Lower lobe of right lung (tissue), 2 donors: ENCODE data around the gene FUS. TPM values are rescaled to one million over a fixed set of nuclear protein-coding genes. Genes with fewer than 3 reads are reported as not detected.
"Not testable (repeated sequence)": the region's sequence is repeated elsewhere in the genome, so short reads cannot be mapped to it uniquely, and the experiment has no call there.

Experiments
- ATAC-seq, 2 donors: fragments of 200-7000 bp; cut with Tn5 transposase; one replicate each; pipeline ENCODE4 v1.9.1; 2020 to 2022; ENCODE audit warnings: mild to moderate bottlenecking in 2 of 2, moderate library complexity in 2 of 2
- DNase-seq: peaks from one replicate; pipeline ENCODE4 v3.0.0-alpha.2; 2020
- H3K27ac ChIP-seq: fragments of 200-600 bp; one replicate; pipeline ENCODE4 v1.8.0; 2022
- H3K27me3 ChIP-seq: fragments of 200-600 bp; one replicate; pipeline ENCODE4 v1.8.0; 2022; ENCODE audit warnings: low read depth
- H3K36me3 ChIP-seq: fragments of 200-600 bp; one replicate; pipeline ENCODE4 v1.8.0; 2022; ENCODE audit warnings: mild to moderate bottlenecking
- H3K4me1 ChIP-seq: fragments of 200-600 bp; one replicate; pipeline ENCODE4 v1.8.0; 2022
- H3K4me3 ChIP-seq: fragments of 200-600 bp; one replicate; pipeline ENCODE4 v1.8.0; 2022; ENCODE audit warnings: mild to moderate bottlenecking
- H3K9me3 ChIP-seq: fragments of 200-600 bp; one replicate; pipeline ENCODE4 v1.8.0; 2022
- CTCF ChIP-seq: fragments of 200-600 bp; IDR thresholded peaks from one replicate; pipeline ENCODE4 v1.8.0; 2022; ENCODE audit warnings: antibody characterized with exemption, mild to moderate bottlenecking
- intact Hi-C: fragments of 100-400 bp; cut with DNase I; formaldehyde crosslinking; loops from one replicate; pipeline ENCODE4 v1.11.0; 2022
- total RNA-seq: library from RNA; stranded (reverse); fragmentation: NEBNext Ultra II Directional; extraction: Animal tissue kit (Norgen Biotek cat#: 25700); gene quantifications from one replicate; pipeline ENCODE4 v1.2.1, GENCODE V29; 2021
- donor health status: DM: no; HTN: yes; CAD: no; lungs with severe emphysema.

The FUS gene
- total RNA-seq, 1 donor from 2014 or later, result 179 TPM

- no peak for ATAC-seq
- Histone ChIP-seq H3K36me3 (no peaks in the 10 kb centered on the region), H3K4me3 (peak overlapping the region; percentile 59), H3K27ac (peak overlapping the region; percentile 91), H3K27me3 (peaks cover 4% of the 10 kb centered on the region), H3K9me3 (no peaks in the 10 kb centered on the region), H3K4me1 (peaks cover 37% of the 10 kb centered on the region)
- intact Hi-C loops, result no loop called here
- no peak for DNase-seq
- TF ChIP-seq CTCF, result no peak
These were observed 36.8 kb upstream of the FUS start for GRCh38 chr16:31143011-31143693.

DNA sequence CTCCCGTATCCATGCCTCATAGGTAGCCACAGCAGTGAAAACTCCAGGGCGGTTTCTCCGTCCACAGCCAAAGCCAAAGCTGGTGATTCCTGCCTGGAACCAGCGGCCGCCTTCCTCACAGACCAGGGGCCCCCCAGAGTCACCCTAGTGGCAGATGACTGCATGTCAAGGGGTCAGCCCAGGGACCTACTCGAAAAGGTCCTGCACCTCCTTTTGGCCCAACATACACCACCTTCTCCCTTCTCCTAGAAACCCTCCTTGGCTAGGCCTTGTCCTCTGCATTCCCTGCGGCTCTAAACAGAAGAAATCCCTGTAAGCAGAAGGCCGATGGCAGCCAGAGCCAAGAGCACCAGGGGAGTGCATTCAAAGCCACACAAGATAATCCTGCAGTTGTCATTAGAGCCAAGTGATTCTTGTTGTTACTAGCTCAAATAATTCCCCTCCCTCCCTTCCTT is 36.2 kb upstream of the FUS start:
- intact Hi-C loops, result no loop called here
- no peaks in the 10 kb centered on the region for H3K9me3 ChIP-seq
- H3K4me3 ChIP-seq, result no peak overlapping the region
- DNase-seq, result no peak
- peaks cover 31% of the 10 kb centered on the region for H3K4me1 ChIP-seq
- H3K27me3 ChIP-seq, result peaks cover 8% of the 10 kb centered on the region
- TF ChIP-seq CTCF, result no peak
- ATAC-seq, result no peak
- no peak overlapping the region for H3K27ac ChIP-seq
- H3K36me3 ChIP-seq, result no peaks in the 10 kb centered on the region

GRCh38 chr16:31144418-31144817 is 35.5 kb upstream of the FUS start:
- DNase-seq, ATAC-seq, H3K9me3 ChIP-seq, H3K27me3 ChIP-seq, H3K27ac ChIP-seq, H3K36me3 ChIP-seq, H3K4me3 ChIP-seq, intact Hi-C loops: not testable (repeated sequence)
- H3K4me1 ChIP-seq, result peaks cover 26% of the 10 kb centered on the region

DNA sequence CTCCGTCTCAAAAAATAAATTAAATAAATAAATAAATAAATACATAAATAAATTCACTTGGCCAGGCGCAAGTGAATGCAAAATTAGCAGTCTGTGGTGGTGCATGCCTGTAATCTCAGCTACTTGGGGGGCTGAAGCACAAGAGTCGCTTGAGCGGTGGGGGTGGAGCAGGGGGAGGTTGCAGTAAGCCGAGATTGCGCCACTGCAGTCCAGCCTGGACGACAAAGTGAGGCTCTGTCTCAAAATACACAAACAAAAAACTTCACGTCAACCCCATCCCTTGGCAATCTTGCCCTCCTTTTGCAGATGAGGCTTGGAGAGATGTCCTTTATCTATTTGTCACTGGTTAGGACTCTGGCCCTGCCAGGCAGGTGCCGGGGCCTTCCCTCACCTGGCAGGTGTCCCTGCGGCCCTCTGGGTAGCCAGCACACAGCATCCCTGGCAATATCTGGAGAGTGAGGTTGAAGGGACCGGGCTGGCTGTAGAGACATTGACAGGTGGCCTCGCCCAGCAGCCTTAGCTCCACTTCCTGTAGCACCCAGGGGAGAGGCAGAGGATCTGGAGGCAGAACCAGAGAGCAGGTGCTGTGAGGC is 34.4 kb upstream of the FUS start:
- no peak overlapping the region for H3K27ac ChIP-seq
- H3K9me3 ChIP-seq, result no peaks in the 10 kb centered on the region
- DNase-seq (no peak), ATAC-seq (no peak)
- H3K4me3 ChIP-seq, result no peak overlapping the region
- H3K27me3 ChIP-seq, result peaks cover 8% of the 10 kb centered on the region
- intact Hi-C loops, result no loop called here
- TF ChIP-seq CTCF, result no peak
- peaks cover 22% of the 10 kb centered on the region for H3K4me1 ChIP-seq
- H3K36me3 ChIP-seq, result no peaks in the 10 kb centered on the region

GRCh38 chr16:31147574-31147973 is 32.4 kb upstream of the FUS start:
- H3K4me3 ChIP-seq, result no peak overlapping the region
- intact Hi-C loops, result no loop called here
- DNase-seq (no peak), ATAC-seq (no peak)
- no peak for TF ChIP-seq CTCF
- no peak overlapping the region for H3K27ac ChIP-seq
- H3K4me1 ChIP-seq, result peaks cover 6% of the 10 kb centered on the region
- H3K9me3 ChIP-seq, result no peaks in the 10 kb centered on the region
- H3K36me3 ChIP-seq, result no peaks in the 10 kb centered on the region
- H3K27me3 ChIP-seq, result peaks cover 8% of the 10 kb centered on the region

- ATAC-seq (peak; percentile 89 to 94), DNase-seq (peak; percentile 87)
- peaks cover 8% of the 10 kb centered on the region for H3K27me3 ChIP-seq
- no peak overlapping the region for H3K27ac ChIP-seq
- no peak for TF ChIP-seq CTCF
- no peaks in the 10 kb centered on the region for H3K36me3 ChIP-seq
- no peaks in the 10 kb centered on the region for H3K9me3 ChIP-seq
- peak overlapping the region; percentile 17 for H3K4me3 ChIP-seq
- intact Hi-C loops, result no loop called here
- H3K4me1 ChIP-seq, result no peaks in the 10 kb centered on the region
These were observed 31.6 kb upstream of the FUS start for GRCh38 chr16:31148281-31148728.
